B cell (primary cell): ENCODE results near the gene SBK1. TPM values are rescaled to one million over a fixed set of nuclear protein-coding genes. Genes with fewer than 3 reads are reported as not detected.

Experiments
- ATAC-seq: fragments of 200-7000 bp; cut with Tn5 transposase; one replicate; pipeline ENCODE4 v1.10.0; 2021; ENCODE audit warnings: low read depth, mild to moderate bottlenecking, moderate number of reproducible peaks, moderate library complexity
- CTCF ChIA-PET: fragments of 350-600 bp; sonication (Branson Sonifier 250); formaldehyde crosslinking; loops from one replicate; lab custom pipeline; 2021; ENCODE audit warnings: antibody characterized with exemption, inconsistent platforms; lab: Charles Lee
- POLR2A ChIA-PET: fragments of 350-600 bp; sonication (Branson Sonifier 250); formaldehyde crosslinking; loops from one replicate; lab custom pipeline; 2021; ENCODE audit warnings: antibody characterized with exemption; lab: Charles Lee
- DNase-seq: peaks from one replicate; pipeline ENCODE4 v3.0.0; 2013
- H2AFZ ChIP-seq: 2 replicates; pipeline ENCODE4 v1.6.1; 2012; ENCODE audit warnings: mild to moderate bottlenecking, low read depth, low read length; ENCODE audit not compliant: insufficient read depth, poor library complexity, severe bottlenecking
- H3K27ac ChIP-seq, 2 donors: 1 replicate in 1 of 2; 2 replicates in 1 of 2; pipeline ENCODE4 v1.5.1; 2012 to 2013; ENCODE audit warnings: low read length in 2 of 2, mild to moderate bottlenecking in 2 of 2, moderate library complexity in 1 of 2
- H3K27me3 ChIP-seq, 4 experiments: fragments of 200-600 bp in 1 of 4; sonication (generic) in 1 of 4; replicated peaks in 1 of 4; 1 replicate in 2 of 4; 2 replicates in 2 of 4; pipeline versions ENCODE4 v1.6.1 to v1.7.0; 2013 to 2016; ENCODE audit warnings: low read length in 3 of 4, mild to moderate bottlenecking in 2 of 4, mixed read lengths in 1 of 4, moderate library complexity in 1 of 4; ENCODE audit not compliant: insufficient read depth in 4 of 4, control insufficient read depth in 3 of 4; ENCODE audit errors: control extremely low read depth in 1 of 4
- H3K36me3 ChIP-seq, 2 experiments: replicated peaks in 1 of 2; 1 replicate in 1 of 2; 2 replicates in 1 of 2; pipeline versions ENCODE4 v1.6.1 to v1.7.1; 2013; ENCODE audit warnings: low read length in 1 of 2; ENCODE audit not compliant: insufficient read depth in 2 of 2, control insufficient read depth in 1 of 2; ENCODE audit errors: control extremely low read depth in 1 of 2, extremely low read depth in 1 of 2
- H3K4me1 ChIP-seq, 2 donors: fragments of 200-600 bp in 1 of 2; sonication (generic) in 1 of 2; 1 replicate in 1 of 2; 2 replicates in 1 of 2; pipeline versions ENCODE4 v1.5.1 to v1.6.1; 2013 to 2017; ENCODE audit warnings: low read length in 2 of 2; ENCODE audit not compliant: control insufficient read depth in 2 of 2, insufficient read depth in 2 of 2
- H3K4me2 ChIP-seq: replicated peaks from 2 replicates; pipeline ENCODE3; 2012; ENCODE audit warnings: mild to moderate bottlenecking, low read depth, low read length; ENCODE audit not compliant: poor library complexity, severe bottlenecking
- H3K4me3 ChIP-seq, 5 experiments: fragments of 200-600 bp in 1 of 5; sonication (generic) in 1 of 5; 1 replicate in 3 of 5; 2 replicates in 2 of 5; pipeline versions ENCODE4 v1.5.1 to v1.7.0; 2011 to 2016; ENCODE audit warnings: low read length in 4 of 5, mild to moderate bottlenecking in 4 of 5, low read depth in 2 of 5, control low read depth in 1 of 5, moderate library complexity in 1 of 5; ENCODE audit not compliant: insufficient read depth in 1 of 5; ENCODE audit errors: control extremely low read depth in 1 of 5, extremely low read depth in 1 of 5
- H3K79me2 ChIP-seq: fragments of 200-600 bp; sonication (generic); one replicate; pipeline ENCODE4 v1.6.0; 2016; ENCODE audit warnings: low read length; ENCODE audit not compliant: control insufficient read depth, insufficient read depth
- H3K9ac ChIP-seq: fragments of 200-600 bp; sonication (generic); 2 replicates; pipeline ENCODE4 v1.6.1; 2017; ENCODE audit warnings: mild to moderate bottlenecking, low read length, moderate library complexity
- H3K9me3 ChIP-seq, 3 donors: one replicate each; pipeline versions ENCODE4 v1.6.1 to v1.7.1; 2013; ENCODE audit warnings: low read length in 2 of 3; ENCODE audit not compliant: control insufficient read depth in 2 of 3, insufficient read depth in 1 of 3; ENCODE audit errors: control extremely low read depth in 1 of 3
- H4K20me1 ChIP-seq: 2 replicates; pipeline ENCODE4 v1.6.0; 2012; ENCODE audit warnings: mild to moderate bottlenecking, low read length; ENCODE audit not compliant: insufficient read depth, control insufficient read depth, poor library complexity, severe bottlenecking
- H3K27ac Mint-ChIP-seq: one replicate; pipeline ENCODE4 v1.8.0; 2021; ENCODE audit warnings: mixed read lengths
- H3K27me3 Mint-ChIP-seq: one replicate; pipeline ENCODE4 v1.8.0; 2021; ENCODE audit warnings: mixed read lengths
- H3K4me1 Mint-ChIP-seq: one replicate; pipeline ENCODE4 v1.8.0; 2021; ENCODE audit warnings: mixed read lengths
- H3K4me3 Mint-ChIP-seq: one replicate; pipeline ENCODE4 v1.8.0; 2021; ENCODE audit warnings: mixed read lengths
- H3K9me3 Mint-ChIP-seq: one replicate; pipeline ENCODE4 v1.8.0; 2022; ENCODE audit warnings: mixed read lengths; ENCODE audit not compliant: insufficient read depth
- CTCF ChIP-seq: fragments of 200-600 bp; IDR thresholded peaks from one replicate; pipeline ENCODE4 v1.8.0; 2022; ENCODE audit warnings: antibody characterized with exemption, mild to moderate bottlenecking
- EZH2 ChIP-seq: IDR thresholded peaks from 2 replicates; pipeline ENCODE4 v1.6.1; 2012; ENCODE audit warnings: borderline replicate concordance, low read depth, mild to moderate bottlenecking, moderate library complexity, low read length; ENCODE audit not compliant: insufficient read depth, poor library complexity, severe bottlenecking
- WGBS: methylation state at CpG from one replicate; pipeline ENCODE4 v1.1.5; 2013; ENCODE audit warnings: missing lambda C conversion rate; ENCODE audit not compliant: insufficient coverage; 5-methylcytosine and 5-hydroxymethylcytosine counted together
- intact Hi-C: fragments of 100-400 bp; cut with micrococcal nuclease; formaldehyde crosslinking; loops from one replicate; pipeline ENCODE4 v1.10.0; 2022
- polyA plus RNA-seq: library from polyadenylated mRNA; depleted of rRNA; stranded (reverse); fragments of >200 nt; gene quantifications from 2 replicates; pipeline ENCODE4 v1.2.3, GENCODE V29; 2012
- total RNA-seq, 2 donors: library from RNA; stranded (reverse); fragments of 120-200 nt in 1 of 2; gene quantifications; 1 replicate in 1 of 2; 2 replicates in 1 of 2; pipeline versions ENCODE4 v1.2.3 to v1.2.4, GENCODE V29; 2013 to 2022

The SBK1 gene
- total and polyA plus RNA-seq, 2 donors (not counting 1 experiment from before 2014, with no cell fraction given): 0.22 to 1.3 TPM

GRCh38 chr16:28289048-28289447 lies 3.3 kb upstream of the SBK1 start:
- no peaks in the 10 kb centered on the region for H3K27me3 Mint-ChIP-seq
- H3K4me1 Mint-ChIP-seq: peaks cover 12% of the 10 kb centered on the region
- 63% methylated on average over 1 of the region's 3 CpGs for WGBS
- peaks cover 15 to 21% of the 10 kb centered on the region in 2 donors for H3K4me1 ChIP-seq
- H2AFZ ChIP-seq: peak overlapping the region; percentile 28
- H3K9me3 Mint-ChIP-seq: no peaks in the 10 kb centered on the region
- no peak overlapping the region for H3K4me3 ChIP-seq
- no peaks in the 10 kb centered on the region for H3K36me3 ChIP-seq
- no peak overlapping the region for H3K27ac ChIP-seq
- ChIA-PET POLR2A (no interaction called here), CTCF (interaction anchor here (1.5 kb wide), 1 partner anchor 11 kb away, joined by 6 read pairs; no protein-coding TSS in a partner anchor)
- no peaks in the 10 kb centered on the region for H3K79me2 ChIP-seq
- DNase-seq (no peak), ATAC-seq (no peak)
- no peak overlapping the region for H3K4me2 ChIP-seq
- H3K4me3 Mint-ChIP-seq: no peak overlapping the region
- peaks cover 0 to 9% (median 4%) of the 10 kb centered on the region in 4 experiments for H3K27me3 ChIP-seq
- H3K27ac Mint-ChIP-seq: no peak overlapping the region
- H3K9me3 ChIP-seq: peaks cover 0 to 3% (median 0%) of the 10 kb centered on the region in 3 donors
- intact Hi-C loops: no loop called here
- H4K20me1 ChIP-seq: no peaks in the 10 kb centered on the region
- H3K9ac ChIP-seq: no peak overlapping the region
- no peak for TF ChIP-seq CTCF
- no peak for TF ChIP-seq EZH2

- no peak overlapping the region for H3K27ac Mint-ChIP-seq
- intact Hi-C loops: no loop called here
- peaks cover 5% of the 10 kb centered on the region for H3K27me3 Mint-ChIP-seq
- Histone ChIP-seq H3K79me2 (no peaks in the 10 kb centered on the region), H3K27me3 (peaks cover 0 to 20% (median 10%) of the 10 kb centered on the region in 4 experiments), H3K9ac (no peak overlapping the region), H3K4me2 (no peak overlapping the region), H3K4me1 (peaks cover 15 to 22% of the 10 kb centered on the region in 2 donors), H3K9me3 (peaks cover 0 to 4% (median 0%) of the 10 kb centered on the region in 3 donors), H4K20me1 (no peaks in the 10 kb centered on the region), H2AFZ (no peak overlapping the region), H3K27ac (no peak overlapping the region), H3K36me3 (no peaks in the 10 kb centered on the region), H3K4me3 (no peak overlapping the region)
- peaks cover 15% of the 10 kb centered on the region for H3K4me1 Mint-ChIP-seq
- ChIA-PET CTCF (interaction anchor here (1.2 kb wide), 1 partner anchor 27 kb away, joined by 6 read pairs; no protein-coding TSS in a partner anchor), POLR2A (no interaction called here)
- no peak for DNase-seq
- H3K9me3 Mint-ChIP-seq: no peaks in the 10 kb centered on the region
- 92% methylated on average over 8 of the region's 10 CpGs for WGBS
- TF ChIP-seq EZH2 (no peak), CTCF (peak; percentile 12)
- no peak for ATAC-seq
- H3K4me3 Mint-ChIP-seq: peak overlapping the region; percentile 9
Observed at GRCh38 chr16:28289939-28290858, 2.1 kb upstream of the SBK1 start.
